ENCODE measurements around the gene RNF20.

DNA sequence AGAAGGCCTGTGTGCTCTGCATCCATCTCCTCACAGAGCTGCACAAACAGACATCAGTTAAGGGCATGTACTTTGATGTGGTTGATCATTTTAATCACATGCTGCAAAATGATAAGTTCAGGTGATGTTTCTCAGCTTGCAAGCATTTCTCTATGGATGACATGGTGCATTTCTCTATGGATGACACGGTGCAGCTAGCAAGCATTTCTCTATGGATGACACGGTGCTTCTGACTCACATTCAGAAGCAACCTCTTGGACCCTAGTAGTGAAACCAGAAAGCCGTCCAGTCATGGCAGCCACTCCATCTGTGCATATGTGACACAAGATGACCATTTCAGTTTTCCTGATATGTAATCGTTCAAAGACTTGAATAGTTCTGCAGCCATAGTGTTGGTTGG is 24.1 kb upstream of the RNF20 start:
- no peak for TF ChIP-seq CTCF (IDR thresholded peaks at IDR 0.05)
- no peak for TF ChIP-seq POLR2A (IDR thresholded peaks at IDR 0.05)
